ENCODE results near the gene PKP3. TPM values are rescaled to one million over a fixed set of nuclear protein-coding genes. Genes with fewer than 3 reads are reported as not detected.
"Not testable (repeated sequence)": the region's sequence is repeated elsewhere in the genome, so short reads cannot be mapped to it uniquely, and the experiment has no call there.

Gene PKP3
- total RNA-seq, 1 donor from 2014 or later, result 65.7 TPM

- Mint-ChIP-seq H3K27ac (no peak overlapping the region), H3K36me3 (peaks cover 2% of the 10 kb centered on the region), H3K4me3 (no peak overlapping the region), H3K4me1 (no peaks in the 10 kb centered on the region), H3K9me3 (peaks cover 5% of the 10 kb centered on the region), H3K27me3 (ENCODE audit: low read depth) (no peaks in the 10 kb centered on the region)
- no peak for DNase-seq (ENCODE audit: low spot score in 2 of 2, unreplicated experiment in 2 of 2)
- TF ChIP-seq CTCF (IDR thresholded peaks at IDR 0.05; ENCODE audit: unreplicated experiment), result no peak
These were observed 38.6 kb downstream of the PKP3 start for GRCh38 chr11:432501-433100.

GRCh38 chr11:433111-433510 lies 39.1 kb downstream of the PKP3 start:
- Mint-ChIP-seq H3K4me3 (no peak overlapping the region), H3K36me3 (no peaks in the 10 kb centered on the region)
- no peak for TF ChIP-seq CTCF (IDR thresholded peaks at IDR 0.05; ENCODE audit: unreplicated experiment)

GRCh38 chr11:433641-434040 lies 39.6 kb downstream of the PKP3 start:
- no peak for DNase-seq (ENCODE audit: low spot score in 2 of 2, unreplicated experiment in 2 of 2)
- no peak for TF ChIP-seq CTCF (IDR thresholded peaks at IDR 0.05; ENCODE audit: unreplicated experiment)
- Mint-ChIP-seq H3K27me3 (ENCODE audit: low read depth) (no peaks in the 10 kb centered on the region), H3K27ac (no peak overlapping the region), H3K4me3 (no peak overlapping the region), H3K36me3 (no peaks in the 10 kb centered on the region), H3K4me1 (no peaks in the 10 kb centered on the region), H3K9me3 (peaks cover 5% of the 10 kb centered on the region)

More at GRCh38 chr11:433111-433510, 39.1 kb downstream of the PKP3 start:
- Mint-ChIP-seq H3K27me3 (ENCODE audit: low read depth) (no peaks in the 10 kb centered on the region), H3K27ac (no peak overlapping the region), H3K9me3 (peaks cover 5% of the 10 kb centered on the region), H3K4me1 (no peaks in the 10 kb centered on the region)
- no peak for DNase-seq (ENCODE audit: low spot score in 2 of 2, unreplicated experiment in 2 of 2)

GRCh38 chr11:434496-434895 lies 40.5 kb downstream of the PKP3 start:
- peaks cover 5% of the 10 kb centered on the region for H3K9me3 Mint-ChIP-seq

GRCh38 chr11:434999-435740 lies 41.2 kb downstream of the PKP3 start:
- not testable (repeated sequence) for H3K27me3 Mint-ChIP-seq (ENCODE audit: low read depth); H3K4me3 Mint-ChIP-seq; H3K9me3 Mint-ChIP-seq; DNase-seq (ENCODE audit: low spot score in 2 of 2, unreplicated experiment in 2 of 2); H3K4me1 Mint-ChIP-seq; H3K36me3 Mint-ChIP-seq; H3K27ac Mint-ChIP-seq

More at GRCh38 chr11:434496-434895, 40.5 kb downstream of the PKP3 start:
- no peak overlapping the region for H3K4me3 Mint-ChIP-seq
- no peak for TF ChIP-seq CTCF (IDR thresholded peaks at IDR 0.05; ENCODE audit: unreplicated experiment)
- H3K27ac Mint-ChIP-seq, result no peak overlapping the region
- no peaks in the 10 kb centered on the region for H3K4me1 Mint-ChIP-seq
- DNase-seq (ENCODE audit: low spot score in 2 of 2, unreplicated experiment in 2 of 2), result no peak
- H3K27me3 Mint-ChIP-seq (ENCODE audit: low read depth), result no peaks in the 10 kb centered on the region
- H3K36me3 Mint-ChIP-seq, result no peaks in the 10 kb centered on the region

- Mint-ChIP-seq H3K9me3 (peaks cover 5% of the 10 kb centered on the region), H3K27ac (no peak overlapping the region), H3K36me3 (no peaks in the 10 kb centered on the region), H3K27me3 (ENCODE audit: low read depth) (no peaks in the 10 kb centered on the region), H3K4me3 (no peak overlapping the region), H3K4me1 (peaks cover 2% of the 10 kb centered on the region)
- no peak for DNase-seq (ENCODE audit: low spot score in 2 of 2, unreplicated experiment in 2 of 2)
- TF ChIP-seq CTCF (IDR thresholded peaks at IDR 0.05; ENCODE audit: unreplicated experiment), result no peak
These were observed 43.3 kb downstream of the PKP3 start for GRCh38 chr11:437228-437870.

Data from mesothelial cell of epicardium (in vitro differentiated cells).